Measurements from ENCODE around the gene DAZAP1.

DNA sequence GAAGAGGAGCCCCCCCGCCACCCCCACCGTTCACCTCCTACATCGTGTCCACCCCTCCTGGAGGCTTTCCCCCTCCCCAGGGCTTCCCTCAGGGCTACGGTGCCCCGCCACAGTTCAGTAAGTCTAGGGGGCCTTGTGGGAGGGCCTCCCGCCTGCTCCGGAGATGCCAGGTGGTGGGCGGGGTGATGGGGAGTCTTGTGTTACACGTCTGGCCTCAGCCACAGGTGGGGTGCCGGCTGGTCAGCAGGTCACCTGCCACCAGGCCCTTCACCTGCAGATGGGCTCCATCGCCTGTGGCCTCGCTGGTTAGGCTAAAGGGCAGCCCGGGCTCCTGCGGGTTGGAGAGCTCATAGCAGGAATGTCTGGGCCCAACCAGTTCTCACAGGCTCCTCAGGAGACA is 22.9 kb downstream of the DAZAP1 start:
- TF ChIP-seq, protein P1, sequence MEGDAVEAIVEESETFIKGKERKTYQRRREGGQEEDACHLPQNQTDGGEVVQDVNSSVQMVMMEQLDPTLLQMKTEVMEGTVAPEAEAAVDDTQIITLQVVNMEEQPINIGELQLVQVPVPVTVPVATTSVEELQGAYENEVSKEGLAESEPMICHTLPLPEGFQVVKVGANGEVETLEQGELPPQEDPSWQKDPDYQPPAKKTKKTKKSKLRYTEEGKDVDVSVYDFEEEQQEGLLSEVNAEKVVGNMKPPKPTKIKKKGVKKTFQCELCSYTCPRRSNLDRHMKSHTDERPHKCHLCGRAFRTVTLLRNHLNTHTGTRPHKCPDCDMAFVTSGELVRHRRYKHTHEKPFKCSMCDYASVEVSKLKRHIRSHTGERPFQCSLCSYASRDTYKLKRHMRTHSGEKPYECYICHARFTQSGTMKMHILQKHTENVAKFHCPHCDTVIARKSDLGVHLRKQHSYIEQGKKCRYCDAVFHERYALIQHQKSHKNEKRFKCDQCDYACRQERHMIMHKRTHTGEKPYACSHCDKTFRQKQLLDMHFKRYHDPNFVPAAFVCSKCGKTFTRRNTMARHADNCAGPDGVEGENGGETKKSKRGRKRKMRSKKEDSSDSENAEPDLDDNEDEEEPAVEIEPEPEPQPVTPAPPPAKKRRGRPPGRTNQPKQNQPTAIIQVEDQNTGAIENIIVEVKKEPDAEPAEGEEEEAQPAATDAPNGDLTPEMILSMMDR (IDR thresholded peaks at IDR 0.05) = no peak
- TF ChIP-seq POLR2A (IDR thresholded peaks at IDR 0.05) = no peak
